HepG2 (cell line): Measurements from ENCODE around the gene AHNAK. TPM values are rescaled to one million over a fixed set of nuclear protein-coding genes. Genes with fewer than 3 reads are reported as not detected.
A peak's percentile ranks its signal among the peaks of the same experiment; 100 is the strongest.
"Not testable (repeated sequence)": the region's sequence is repeated elsewhere in the genome, so short reads cannot be mapped to it uniquely, and the experiment has no call there.

ENCODE experiments used
- ATAC-seq: fragments of 200-7000 bp; cut with Tn5 transposase; 3 replicates; pipeline ENCODE4 v1.9.1; 2020; ENCODE audit warnings: mild to moderate bottlenecking, moderate library complexity
- BruUV-seq: library from RNA; stranded (reverse); fragments of 400-500 nt; replicated peaks from 2 replicates; lab custom pipeline; 2021; lab: Mats Ljungman, UMichigan
- CTCF ChIA-PET: fragments of 300-600 bp; formaldehyde crosslinking; extraction: SDS; loops from one replicate; lab custom pipeline; 2021; ENCODE audit warnings: low total read pairs, inconsistent platforms, low intra/inter-chr PET ratio; lab: Yijun Ruan, JAX
- POLR2A ChIA-PET: fragments of 350-600 bp; sonication (Branson Sonifier 250); formaldehyde crosslinking; loops from one replicate; lab custom pipeline; 2020; ENCODE audit warnings: antibody characterized with exemption, inconsistent platforms; lab: Yijun Ruan, JAX
- DNase-seq: peaks from one replicate; pipeline ENCODE4 v3.0.0-alpha.2; 2015; ENCODE audit warnings: low spot score
- FAIRE-seq: peaks from 3 replicates; lab custom pipeline; 2011; peaks lifted over from hg19 to GRCh38; lab: Jason Lieb, UNC
- H2AFZ ChIP-seq: one replicate; pipeline ENCODE4 v1.6.1; 2011; ENCODE audit warnings: low read length, inconsistent platforms
- H3K27ac ChIP-seq: fragments of 300-600 bp; 3 replicates; pipeline ENCODE4 v1.8.0; 2011; ENCODE audit warnings: mixed run types, mild to moderate bottlenecking, mixed read lengths, low read length, inconsistent platforms; ENCODE audit not compliant: insufficient read depth; ENCODE audit errors: extremely low read length
- H3K27me3 ChIP-seq, 2 experiments: fragments of 200-600 bp in 1 of 2; 2 replicates in 1 of 2; 3 replicates in 1 of 2; pipeline versions ENCODE4 v1.6.0 to v1.8.0; 2011; ENCODE audit warnings: low read length in 2 of 2, mild to moderate bottlenecking in 2 of 2, moderate library complexity in 2 of 2, inconsistent platforms in 1 of 2; ENCODE audit not compliant: insufficient read depth in 2 of 2, control insufficient read depth in 1 of 2
- H3K36me3 ChIP-seq, 2 experiments: fragments of 200-600 bp in 1 of 2; replicated peaks in 1 of 2; 2 replicates in 1 of 2; 3 replicates in 1 of 2; pipeline versions ENCODE4 v1.5.1 to v1.8.0; 2011; ENCODE audit warnings: low read length in 2 of 2, inconsistent platforms in 1 of 2; ENCODE audit not compliant: insufficient read depth in 2 of 2, control insufficient read depth in 1 of 2
- H3K4me1 ChIP-seq: 2 replicates; pipeline ENCODE4 v1.5.1; 2012; ENCODE audit warnings: low read length, inconsistent platforms; ENCODE audit not compliant: insufficient read depth
- H3K4me2 ChIP-seq: 2 replicates; pipeline ENCODE4 v1.6.0; 2011; ENCODE audit warnings: low read depth, low read length, inconsistent platforms
- H3K4me3 ChIP-seq, 3 experiments: fragments of 200-600 bp in 1 of 3; sonication (generic), shearing (Covaris generic) in 1 of 3; replicated peaks in 1 of 3; 2 replicates each; pipeline ENCODE4 v1.5.1; 2011 to 2016; ENCODE audit warnings: low read length in 3 of 3, inconsistent platforms in 2 of 3, low read depth in 2 of 3, mild to moderate bottlenecking in 2 of 3, control low read depth in 1 of 3, mixed read lengths in 1 of 3; ENCODE audit not compliant: insufficient read depth in 1 of 3
- H3K79me2 ChIP-seq: one replicate; pipeline ENCODE4 v1.6.1; 2011; ENCODE audit warnings: low read length, inconsistent platforms; ENCODE audit not compliant: insufficient read depth
- H3K9ac ChIP-seq: 2 replicates; pipeline ENCODE4 v1.6.0; 2011; ENCODE audit warnings: mild to moderate bottlenecking, low read depth, low read length, inconsistent platforms; ENCODE audit not compliant: insufficient read depth
- H3K9me3 ChIP-seq: 2 replicates; pipeline ENCODE4 v1.5.1; 2012; ENCODE audit warnings: mild to moderate bottlenecking, low read length
- H4K20me1 ChIP-seq: 2 replicates; pipeline ENCODE4 v1.6.0; 2011; ENCODE audit warnings: inconsistent platforms, mild to moderate bottlenecking, low read length, moderate library complexity; ENCODE audit not compliant: insufficient read depth
- HIVEP1 ChIP-seq: sonication (generic); formaldehyde crosslinking; IDR thresholded peaks from 2 replicates; pipeline ENCODE4 v1.4.0; 2020; ENCODE audit warnings: mild to moderate bottlenecking, missing genetic modification reagents
- HMG20B ChIP-seq: conservative IDR thresholded peaks from 2 replicates; pipeline ENCODE4 v1.6.1; 2016; ENCODE audit warnings: missing genetic modification reagents, missing compliant biosample characterization
- RFX3 ChIP-seq: IDR thresholded peaks from 2 replicates; pipeline ENCODE4 v1.6.1; 2016; ENCODE audit warnings: missing biosample characterization, missing genetic modification reagents
- ZNF121 ChIP-seq: sonication (generic); formaldehyde crosslinking; IDR thresholded peaks from 2 replicates; pipeline ENCODE4 v1.5.0; 2020; ENCODE audit warnings: mild to moderate bottlenecking, missing genetic modification reagents
- ZNF263 ChIP-seq: sonication (generic); formaldehyde crosslinking; IDR thresholded peaks from 2 replicates; pipeline ENCODE4 v1.4.0; 2020; ENCODE audit warnings: missing genetic modification reagents
- ZNF264 ChIP-seq: sonication (generic); formaldehyde crosslinking; IDR thresholded peaks from 2 replicates; pipeline ENCODE4 v1.4.0; 2020; ENCODE audit warnings: missing genetic modification reagents
- ZNF713 ChIP-seq: sonication (generic); formaldehyde crosslinking; IDR thresholded peaks from 2 replicates; pipeline ENCODE4 v1.4.0; 2020; ENCODE audit warnings: mild to moderate bottlenecking, missing genetic modification reagents
- ZNF720 ChIP-seq: sonication (generic); formaldehyde crosslinking; IDR thresholded peaks from 2 replicates; pipeline ENCODE4 v1.4.0; 2020; ENCODE audit warnings: missing genetic modification reagents
- WGBS: methylation state at CpG from one replicate; pipeline ENCODE4 v1.1.6; 2017; ENCODE audit warnings: low lambda C conversion rate; 5-methylcytosine and 5-hydroxymethylcytosine counted together
- in situ Hi-C: cut with HindIII; loops from 2 replicates; pipeline ENCODE4 v1.10.0; 2017; ENCODE audit warnings: low pct_unique_long_range_greater_than_20kb; ENCODE audit not compliant: extremely low pct_ligation_motif_present
- intact Hi-C: fragments of 100-400 bp; cut with micrococcal nuclease; formaldehyde crosslinking; loops from one replicate; pipeline ENCODE4 v1.10.0; 2022; ENCODE audit not compliant: unreplicated experiment
- polyA plus RNA-seq, 8 experiments: library from polyadenylated mRNA; depleted of rRNA in 3 of 8; stranded (reverse) in 7 of 8; unstranded in 1 of 8; fragments of >200 nt; fragmentation: Illumina TruSeq in 4 of 8; extraction: Trizol in 4 of 8; gene quantifications; 2 replicates each; pipeline versions ENCODE4 v1.2.1 to v1.2.3, GENCODE V29; 2011 to 2016; ENCODE audit warnings: low read depth in 4 of 8, missing spikeins in 1 of 8, mixed read lengths in 1 of 8; ENCODE audit not compliant: insufficient read depth in 1 of 8
- total RNA-seq, 5 experiments: library from RNA; depleted of rRNA; stranded (reverse); fragments of >200 nt; fragmentation: Illumina TruSeq; extraction: Trizol; gene quantifications; 2 replicates each; pipeline ENCODE4 v1.2.3, GENCODE V29; 2016; ENCODE audit warnings: low read depth in 1 of 5
- TF ChIP-seq, protein P1 (sequence below): IDR thresholded peaks from 2 replicates; pipeline ENCODE4 v1.6.1; 2016; ENCODE audit warnings: missing genetic modification reagents, missing compliant biosample characterization

Gene AHNAK
- total and polyA plus RNA-seq, 2 of the 13 experiments (the other 11 are each of a cell fraction or from before 2014, with no cell fraction given) = 23.4 to 25.0 TPM

DNA sequence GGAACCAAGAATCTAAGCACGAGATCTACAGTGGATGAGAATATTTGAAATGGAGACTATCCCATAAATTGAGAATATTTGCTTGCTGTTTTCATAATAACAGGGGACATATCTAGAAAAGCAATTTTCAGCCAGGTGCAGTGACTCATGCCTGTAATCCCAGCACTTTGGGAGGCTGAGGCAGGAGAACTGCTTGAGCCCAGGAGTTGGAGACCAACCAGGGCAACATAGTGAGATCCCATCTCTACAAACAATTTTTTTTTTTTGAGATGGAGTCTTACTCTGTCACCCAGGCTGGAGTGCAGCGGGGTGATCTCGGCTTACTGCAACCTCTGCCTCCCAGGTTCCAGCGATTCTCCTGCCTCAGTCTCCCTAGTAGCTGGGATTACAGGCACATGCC lies 35.1 kb upstream of the AHNAK start:
- H3K4me1 ChIP-seq, H3K9ac ChIP-seq, ATAC-seq, FAIRE-seq: not testable (repeated sequence)
- 95% methylated on average over 4 of the region's 4 CpGs for WGBS
- TF ChIP-seq ZNF121 (CRISPR knock-in tag) = 0 out of 2 replicates have a peak, but pooled peaks have one; percentile 7
- TF ChIP-seq, all 625 proteins: peak for 1; not testable (repeated sequence) for 624
- H4K20me1 ChIP-seq, H3K27ac ChIP-seq, BruUV-seq, CTCF ChIA-PET, intact Hi-C loops, H2AFZ ChIP-seq, H3K4me3 ChIP-seq, DNase-seq, H3K9me3 ChIP-seq, H3K4me2 ChIP-seq, H3K79me2 ChIP-seq, H3K27me3 ChIP-seq, in situ Hi-C loops: not testable (repeated sequence)
- H3K36me3 ChIP-seq = peaks cover 14 to 33% of the 10 kb centered on the region in 2 experiments
- POLR2A ChIA-PET = interaction anchor here (1.4 to 2.6 kb wide), 2 partner anchors 8 to 10 kb away, joined by 6 to 12 read pairs; partner anchors contain the start of genes EEF1G and TUT1

DNA sequence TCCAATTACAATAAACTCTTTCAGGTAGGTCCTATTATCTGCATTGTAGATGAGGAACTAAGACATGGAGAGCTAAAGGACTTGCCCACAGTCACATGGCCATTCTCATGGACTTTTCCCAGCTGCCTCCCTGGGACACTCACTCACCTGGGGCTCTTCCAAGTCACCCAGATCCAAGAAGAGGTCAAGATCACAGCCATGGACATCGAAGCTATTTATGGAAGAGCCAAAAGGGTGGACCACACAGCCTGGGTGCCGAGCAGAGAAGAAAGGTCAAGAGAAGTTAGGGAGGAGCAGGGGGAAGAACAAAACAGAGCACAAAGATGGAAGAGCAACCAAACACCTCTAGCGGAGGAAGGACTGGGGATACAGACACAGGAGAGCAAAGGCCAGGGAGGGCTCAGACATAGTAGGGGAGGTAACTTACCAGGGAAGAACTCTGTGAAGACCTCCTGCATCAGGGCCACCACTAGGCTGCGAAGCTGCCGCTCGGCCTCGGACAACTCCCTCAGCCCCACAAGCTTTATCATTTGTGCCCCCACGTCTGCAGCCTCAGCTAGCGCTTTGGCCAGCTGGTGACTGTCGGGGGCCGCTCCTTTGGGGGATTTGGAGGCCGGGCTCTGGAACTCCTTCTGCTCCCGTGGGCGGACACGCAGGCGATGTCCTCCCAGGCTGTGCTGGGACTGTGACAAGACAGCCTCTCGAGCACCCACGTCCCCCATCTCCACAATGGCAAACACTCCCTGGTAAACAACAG lies 34.5 kb upstream of the AHNAK start:
- in situ Hi-C loops = no loop called here

More for the DNA sequence above, 34.5 kb upstream of the AHNAK start:
- H3K27ac ChIP-seq = no peak overlapping the region
- intact Hi-C loops = no loop called here
- H3K36me3 ChIP-seq = peaks cover 15 to 39% of the 10 kb centered on the region in 2 experiments
- H3K4me1 ChIP-seq = peaks cover 10% of the 10 kb centered on the region
- TF ChIP-seq RFX3 (CRISPR knock-in tag) (no peak), HMG20B (CRISPR knock-in tag) (no peak), ZNF263 (CRISPR knock-in tag) (no peak), ZNF713 (CRISPR knock-in tag) (no peak), ZNF121 (CRISPR knock-in tag) (no peak), HIVEP1 (no peak), ZNF720 (CRISPR knock-in tag) (no peak), ZNF264 (CRISPR knock-in tag) (no peak)
- TF ChIP-seq, protein P1, sequence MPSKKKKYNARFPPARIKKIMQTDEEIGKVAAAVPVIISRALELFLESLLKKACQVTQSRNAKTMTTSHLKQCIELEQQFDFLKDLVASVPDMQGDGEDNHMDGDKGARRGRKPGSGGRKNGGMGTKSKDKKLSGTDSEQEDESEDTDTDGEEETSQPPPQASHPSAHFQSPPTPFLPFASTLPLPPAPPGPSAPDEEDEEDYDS = no peak
- TF ChIP-seq, all 625 proteins: peak for 0
- ATAC-seq = no peak
- Histone ChIP-seq H3K4me2 (no peak overlapping the region), H3K9ac (no peak overlapping the region), H3K27me3 (no peaks in the 10 kb centered on the region), H3K9me3 (no peaks in the 10 kb centered on the region), H3K79me2 (no peaks in the 10 kb centered on the region), H4K20me1 (no peaks in the 10 kb centered on the region), H3K4me3 (no peak overlapping the region), H2AFZ (no peak overlapping the region)
- ChIA-PET CTCF (no interaction called here), POLR2A (interaction anchor here (2.6 kb wide), 1 partner anchor 11 kb away, joined by 12 read pairs; the partner anchor contains the start of gene TUT1)
- no TSS peak for BruUV-seq
- no peak for FAIRE-seq
- WGBS = 93% methylated on average over 16 of the region's 18 CpGs
- no peak for DNase-seq
